Stimulated activated CD4-positive, alpha-beta T cell treated with anti-CD3 and anti-CD28 coated beads, Interleukin-1b, Interleukin-23, amount 100 ng/mL, for 48 hours (primary cell): ENCODE measurements around the gene ARFIP1.
"Not testable (repeated sequence)": the region's sequence is repeated elsewhere in the genome, so short reads cannot be mapped to it uniquely, and the experiment has no call there.

ENCODE experiments used
- DNase-seq: peaks from one replicate; pipeline ENCODE4 v3.0.0-alpha.2; 2020

Gene ARFIP1

DNA sequence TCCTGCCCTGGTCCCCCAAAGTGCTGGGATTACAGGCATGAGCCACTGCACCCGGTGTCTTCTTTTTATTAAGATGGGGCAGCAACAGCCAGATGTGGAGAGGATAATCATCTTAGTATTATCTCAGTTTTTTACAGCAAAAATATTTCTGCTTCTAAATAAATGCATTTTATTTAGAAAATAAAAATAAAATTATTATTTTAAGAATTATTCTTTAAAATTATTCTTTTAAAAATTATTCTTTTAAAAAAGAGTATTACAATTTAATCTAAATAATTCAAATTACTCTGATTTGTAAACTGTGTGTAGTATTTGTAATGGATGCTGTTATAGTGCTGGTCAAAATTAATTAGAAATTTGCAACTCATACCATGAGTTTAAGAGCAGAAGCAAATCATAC is 67.6 kb downstream of the ARFIP1 start:
- DNase-seq = no peak

DNA sequence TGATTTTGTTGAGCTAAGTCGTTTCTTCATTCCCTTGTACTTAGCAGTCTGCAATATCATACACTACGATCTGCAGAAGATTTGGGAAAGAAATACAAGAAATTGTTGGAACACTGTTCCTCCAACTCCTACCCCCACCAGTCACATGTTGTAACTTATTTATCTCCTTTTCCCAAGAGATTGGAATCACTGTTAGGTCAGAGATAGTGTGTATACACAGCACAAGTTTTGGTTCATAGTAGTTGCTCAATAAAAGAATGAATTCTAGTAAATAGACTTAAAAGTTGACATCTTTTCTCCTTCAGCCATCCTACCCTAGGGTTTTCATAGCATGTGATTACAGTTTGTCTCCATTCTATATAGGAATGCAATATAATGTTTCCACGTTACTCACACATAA is 68.8 kb downstream of the ARFIP1 start:
- no peak for DNase-seq

DNA sequence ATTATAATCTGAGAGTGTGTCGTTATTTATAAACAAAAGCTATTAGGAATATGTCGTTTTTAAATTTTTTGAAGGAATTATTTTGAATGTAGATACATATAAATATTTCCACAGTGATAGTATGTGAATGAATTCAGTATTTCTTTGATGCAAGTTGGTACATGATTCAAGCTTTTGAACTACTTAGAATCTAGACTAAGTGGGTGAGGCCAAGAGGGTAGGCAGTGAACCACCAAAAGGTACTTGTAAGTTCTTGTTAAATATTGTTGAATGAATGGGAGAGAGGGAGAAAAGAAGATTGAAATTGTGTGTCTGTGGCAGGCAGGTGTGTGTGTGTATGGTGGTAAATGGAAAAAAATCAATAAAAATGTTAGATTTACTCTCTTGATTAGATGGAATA is 69.6 kb downstream of the ARFIP1 start:
- no peak for DNase-seq

DNA sequence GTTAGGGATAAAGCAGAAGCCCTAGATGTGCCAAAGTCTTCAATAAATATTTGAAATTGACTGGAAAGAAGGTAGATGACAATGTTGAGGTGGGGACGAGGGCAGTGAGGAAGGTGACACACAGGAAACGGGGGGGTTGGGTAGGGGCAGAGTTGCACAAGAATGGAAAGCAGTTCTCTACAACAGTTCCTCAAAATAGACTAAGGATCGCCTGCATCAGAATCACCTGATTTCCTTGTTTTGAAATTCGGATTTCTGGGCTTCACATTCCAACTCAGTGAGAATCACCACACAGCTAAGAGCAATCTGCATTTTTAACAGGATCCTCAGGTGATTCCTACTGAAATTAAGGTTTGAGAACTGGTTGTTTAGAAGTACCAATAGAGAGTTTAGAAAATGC is 70.6 kb downstream of the ARFIP1 start:
- DNase-seq = peak; percentile 24

DNA sequence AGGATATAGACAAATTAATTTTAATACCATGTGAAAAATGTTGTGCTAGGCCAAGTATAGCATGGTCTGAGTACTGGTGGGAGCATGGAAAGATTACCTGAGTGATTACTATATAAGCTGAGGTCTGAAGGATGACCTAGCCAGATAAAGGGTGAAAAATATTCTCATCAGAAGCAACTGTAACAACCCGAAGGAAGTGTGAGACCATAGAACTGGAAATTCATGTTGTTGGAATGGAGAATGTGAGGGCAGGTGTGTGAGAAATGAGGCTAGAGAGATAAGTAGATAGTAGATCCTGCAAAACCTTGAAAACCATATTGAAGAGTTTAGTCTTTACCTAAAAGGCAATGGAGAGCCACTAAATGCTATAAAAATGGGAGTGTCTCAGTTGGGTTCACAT is 71.5 kb downstream of the ARFIP1 start:
- no peak for DNase-seq

DNA sequence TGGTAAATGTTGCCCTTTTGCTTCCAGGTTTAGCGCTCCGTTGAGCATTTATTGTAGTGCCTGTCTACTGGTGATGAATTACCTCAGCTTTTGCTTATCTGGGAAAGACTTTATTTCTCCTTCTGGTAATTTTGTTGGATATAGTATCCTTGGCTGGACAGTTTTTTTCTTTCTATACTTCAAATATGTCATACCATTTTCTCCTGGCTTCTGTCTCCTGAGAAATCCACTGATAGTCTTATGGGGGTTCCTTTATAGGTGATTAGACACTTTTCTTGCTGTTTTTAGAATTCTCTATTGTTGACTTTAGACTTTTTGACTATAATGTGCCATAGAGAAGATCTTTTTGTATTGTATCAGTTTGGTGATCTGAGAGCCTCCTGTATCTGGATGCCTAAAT is 73.5 kb downstream of the ARFIP1 start:
- no peak for DNase-seq

DNA sequence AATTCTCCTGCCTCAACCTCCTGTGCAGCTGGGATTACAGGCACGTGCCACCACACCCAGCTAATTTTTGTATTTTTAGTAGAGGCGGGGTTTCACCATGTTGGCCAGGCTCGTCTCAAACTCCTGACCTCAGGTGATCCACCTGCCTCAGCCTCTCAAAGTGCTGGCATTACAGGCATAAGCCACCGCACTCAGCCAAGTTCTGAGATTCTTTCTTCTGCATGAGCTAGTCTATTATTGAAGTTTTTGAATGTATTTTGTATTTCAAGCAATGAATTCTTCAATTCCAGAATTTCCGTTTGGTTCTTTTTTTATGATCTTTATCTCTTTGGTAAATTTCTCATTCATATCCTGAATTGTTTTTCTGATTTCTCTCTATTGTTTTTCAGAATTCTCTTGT is 74.3 kb downstream of the ARFIP1 start:
- not testable (repeated sequence) for DNase-seq

DNA sequence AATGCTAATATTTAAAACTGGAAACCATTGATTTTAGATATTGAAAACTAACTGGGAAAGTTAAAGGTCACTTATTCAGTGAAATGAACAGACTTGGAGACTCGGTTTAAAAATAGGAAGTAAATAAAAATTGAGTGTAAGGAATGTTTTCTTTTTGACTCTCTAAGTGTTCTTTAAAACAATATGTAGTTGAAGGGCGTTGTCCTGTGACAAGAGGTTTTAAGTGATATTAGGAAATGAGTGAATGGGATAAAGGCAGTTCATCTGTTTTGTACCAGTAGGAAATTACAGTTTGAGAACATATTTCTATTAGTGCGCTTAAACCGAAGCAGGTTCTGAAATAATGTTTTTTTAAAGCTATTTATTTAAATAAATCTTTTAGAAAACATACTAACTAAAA is 77.2 kb downstream of the ARFIP1 start:
- DNase-seq = no peak

DNA sequence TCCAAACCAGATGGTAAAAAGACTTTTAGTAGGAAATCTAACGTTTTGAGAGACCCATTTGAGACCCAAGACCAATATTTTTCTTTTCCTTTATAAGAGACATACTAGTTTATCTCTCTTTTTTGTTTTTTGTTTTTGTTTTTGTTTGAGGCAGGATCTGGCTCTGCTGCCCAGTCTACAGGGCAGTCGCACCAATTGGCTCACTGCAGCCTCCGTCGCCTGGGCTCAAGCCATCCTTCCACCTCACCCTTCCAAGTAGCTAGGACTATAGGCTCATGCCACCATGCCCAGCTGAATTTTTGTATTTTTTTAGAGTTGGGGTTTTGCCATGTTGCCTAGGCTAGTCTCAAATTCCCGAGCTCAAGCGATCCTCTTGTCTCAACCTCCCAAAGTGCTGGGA is 79.2 kb downstream of the ARFIP1 start:
- DNase-seq = no peak

DNA sequence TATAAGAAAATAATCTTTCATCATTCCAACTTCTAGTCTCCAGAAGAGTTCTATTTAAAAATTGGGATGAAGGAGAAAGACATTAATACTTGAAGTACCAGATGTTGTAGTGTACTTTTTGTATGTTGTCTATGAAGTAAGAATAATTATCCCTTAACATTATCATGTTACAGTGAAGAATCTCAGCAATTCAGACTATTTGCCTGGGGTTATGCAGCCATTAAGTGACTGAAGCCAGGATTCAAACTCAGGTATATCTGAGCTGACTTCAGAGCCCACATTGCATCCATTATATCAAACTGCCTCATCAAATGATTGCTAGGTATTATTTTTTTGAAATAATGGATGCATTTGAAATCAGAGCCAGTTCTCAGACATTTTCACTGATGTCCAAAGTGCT is 80.3 kb downstream of the ARFIP1 start:
- no peak for DNase-seq

DNA sequence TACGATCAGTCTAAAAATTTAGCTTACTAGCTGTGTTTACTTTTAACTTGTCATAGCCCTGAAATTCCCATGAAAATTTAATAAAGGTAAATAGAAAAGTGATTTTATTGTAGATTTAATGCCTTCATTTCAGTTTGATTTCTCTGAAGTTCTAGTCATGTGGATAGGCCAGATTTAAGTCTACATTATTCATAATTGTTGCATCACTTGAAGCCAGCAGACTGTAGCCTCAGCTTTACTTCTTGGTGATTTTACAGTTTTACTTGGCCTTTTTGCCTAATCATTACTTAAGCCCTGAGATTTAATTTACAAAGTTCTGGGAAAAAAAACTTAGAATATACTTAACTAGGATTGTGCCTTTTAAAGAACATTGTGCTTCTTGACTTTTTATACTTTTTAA is 82.9 kb downstream of the ARFIP1 start:
- no peak for DNase-seq

DNA sequence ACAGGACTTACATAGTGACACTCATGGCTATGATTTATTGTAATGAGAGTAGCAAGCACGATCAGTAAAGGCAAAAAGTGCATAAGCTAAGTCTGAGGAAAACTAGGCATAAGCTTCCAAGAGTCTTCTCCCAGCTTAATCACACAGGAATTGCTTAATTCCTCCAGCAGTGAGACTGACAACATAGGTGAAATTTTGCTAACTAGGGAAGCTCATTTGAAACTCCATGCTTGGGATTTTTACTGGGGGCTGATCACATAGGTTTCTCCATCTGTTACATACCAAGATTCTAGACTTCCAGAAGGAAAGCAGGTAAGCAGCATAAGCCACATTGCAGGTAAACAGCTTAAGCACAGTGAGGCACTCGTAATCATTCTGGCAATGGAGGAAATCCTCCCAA is 84.6 kb downstream of the ARFIP1 start:
- no peak for DNase-seq

DNA sequence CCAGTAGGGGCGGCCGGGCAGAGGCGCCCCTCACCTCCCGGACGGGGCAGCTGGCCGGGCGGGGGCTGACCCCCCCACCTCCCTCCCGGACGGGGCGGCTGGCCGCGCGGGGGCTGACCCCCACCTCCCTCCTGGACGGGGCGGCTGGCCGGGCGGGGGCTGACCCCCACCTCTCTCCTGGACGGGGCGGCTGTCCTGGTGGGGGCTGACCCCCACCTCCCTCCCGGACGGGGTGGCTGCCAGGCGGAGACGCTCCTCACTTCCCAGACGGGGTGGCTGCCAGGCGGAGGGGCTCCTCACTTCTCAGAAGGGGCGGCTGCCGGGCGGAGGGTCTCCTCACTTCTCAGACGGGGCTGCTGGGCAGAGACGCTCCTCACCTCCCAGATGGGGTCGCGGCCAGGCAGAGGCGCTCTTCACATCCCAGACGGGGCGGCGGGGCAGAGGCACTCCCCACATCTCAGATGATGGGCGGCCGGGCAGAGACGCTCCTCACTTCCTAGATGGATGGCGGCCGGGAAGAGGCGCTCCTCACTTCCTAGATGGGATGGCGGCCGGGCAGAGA is 86.8 kb downstream of the ARFIP1 start:
- not testable (repeated sequence) for DNase-seq

DNA sequence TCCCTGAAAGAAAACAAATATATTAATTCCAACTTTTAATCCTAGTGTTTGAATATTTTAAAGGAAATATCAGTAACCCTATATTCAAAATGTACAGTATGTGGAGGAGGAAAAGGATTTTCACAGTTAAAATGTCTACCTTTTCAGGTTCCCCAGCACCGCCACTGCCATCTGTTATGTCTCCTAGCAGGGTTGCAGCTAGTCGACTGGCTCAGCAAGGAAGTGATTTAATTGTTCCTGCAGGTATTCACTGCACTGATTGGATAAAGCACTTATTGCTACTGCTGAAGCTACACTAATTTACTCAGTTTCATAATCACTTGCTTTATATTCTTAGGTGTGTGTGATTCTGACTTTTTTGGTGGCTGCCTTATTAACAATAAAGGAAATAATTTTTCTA is 90.9 kb downstream of the ARFIP1 start:
- no peak for DNase-seq

DNA sequence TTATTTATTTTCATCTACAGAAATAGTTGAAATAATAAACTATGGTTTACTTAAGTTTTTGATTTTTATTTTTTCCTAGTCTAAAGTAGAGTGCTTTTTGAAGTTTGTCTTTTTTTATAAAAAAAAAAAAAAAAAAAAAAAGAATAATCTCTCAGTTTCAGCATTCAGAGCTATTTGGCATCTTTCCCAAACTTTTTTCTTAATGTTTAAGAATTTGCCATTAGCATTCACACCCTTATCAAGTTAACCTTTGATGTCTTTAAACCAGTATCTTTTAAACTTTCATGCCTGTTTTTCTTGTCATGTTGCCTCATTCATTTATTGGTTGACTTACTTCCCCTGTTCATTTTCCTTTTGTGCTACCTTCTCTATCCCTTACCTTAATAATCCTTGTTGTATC is 95.5 kb downstream of the ARFIP1 start:
- no peak for DNase-seq

DNA sequence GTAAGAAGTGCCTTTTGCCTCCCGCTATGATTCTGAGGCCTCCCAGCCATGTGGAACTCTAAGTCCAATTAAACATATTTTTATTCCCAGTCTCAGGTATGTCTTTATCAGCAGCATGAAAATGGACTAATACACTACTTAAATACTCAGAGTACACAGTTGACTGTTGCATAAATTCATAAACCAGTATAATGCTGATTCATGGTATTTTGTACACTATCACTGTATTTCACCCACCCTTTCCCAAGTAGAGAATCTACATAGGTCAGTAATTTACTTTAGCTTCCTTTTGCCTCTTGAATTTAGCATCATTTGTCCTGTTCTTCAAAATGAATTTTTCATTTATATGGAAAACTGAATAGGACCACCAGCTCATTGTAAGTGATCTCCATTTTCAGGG is 98.1 kb downstream of the ARFIP1 start:
- no peak for DNase-seq

DNA sequence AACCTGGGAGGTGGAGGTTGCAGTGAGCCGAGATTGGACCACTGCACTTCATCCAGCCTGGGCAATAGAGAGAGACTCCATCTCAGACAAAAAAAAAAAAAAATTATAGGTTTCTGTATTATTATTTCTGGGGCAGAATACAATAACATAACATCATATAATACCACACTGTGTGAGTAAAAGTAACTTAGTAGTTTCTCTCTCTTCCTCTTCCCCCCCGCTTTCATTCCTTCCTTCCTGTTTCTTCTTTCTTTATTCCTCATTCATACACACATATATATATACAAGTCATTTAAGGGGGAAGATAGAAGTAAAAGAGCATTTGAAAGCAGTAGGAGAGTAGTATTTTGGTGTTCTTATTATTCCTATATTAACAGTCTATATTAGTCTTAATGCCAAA is 100.5 kb downstream of the ARFIP1 start:
- DNase-seq = no peak

DNA sequence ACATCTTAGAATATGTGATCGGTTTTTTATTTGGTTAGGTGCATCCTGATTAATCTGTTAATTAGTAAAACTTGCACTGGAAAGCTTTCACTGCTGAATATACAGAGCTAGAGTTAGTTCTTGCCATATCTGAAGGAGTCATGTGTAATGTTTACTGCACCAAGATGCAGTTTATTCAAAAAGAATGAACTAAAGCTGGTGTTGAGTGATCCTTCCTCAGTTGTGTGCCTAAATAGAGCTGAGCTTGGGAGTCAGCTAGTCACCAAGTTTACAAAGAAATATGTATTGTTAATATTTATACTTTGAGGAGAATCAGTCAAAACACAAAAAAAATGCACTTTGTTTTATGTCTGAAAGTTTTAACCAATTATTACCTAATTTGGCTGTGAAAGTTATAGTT is 102.2 kb downstream of the ARFIP1 start:
- no peak for DNase-seq

DNA sequence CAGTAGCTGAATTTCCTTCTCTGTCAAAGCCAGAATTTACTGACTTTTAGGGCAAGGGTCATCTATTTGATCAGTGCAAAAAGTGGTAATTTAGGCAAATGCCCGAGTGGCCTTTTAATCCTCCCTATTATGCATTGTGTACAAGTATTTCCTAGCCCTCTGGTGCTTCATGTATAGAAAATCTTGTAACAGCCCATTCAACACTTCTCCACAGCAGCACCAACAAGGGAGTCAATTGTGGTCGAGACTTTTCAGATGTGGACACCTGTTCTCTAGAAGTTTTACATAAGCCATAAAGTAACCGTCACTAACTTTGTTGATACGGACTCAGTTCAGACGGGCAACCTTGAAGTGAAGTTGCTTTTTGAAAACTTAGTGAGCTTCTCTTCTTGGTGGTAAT is 105.4 kb downstream of the ARFIP1 start:
- no peak for DNase-seq

DNA sequence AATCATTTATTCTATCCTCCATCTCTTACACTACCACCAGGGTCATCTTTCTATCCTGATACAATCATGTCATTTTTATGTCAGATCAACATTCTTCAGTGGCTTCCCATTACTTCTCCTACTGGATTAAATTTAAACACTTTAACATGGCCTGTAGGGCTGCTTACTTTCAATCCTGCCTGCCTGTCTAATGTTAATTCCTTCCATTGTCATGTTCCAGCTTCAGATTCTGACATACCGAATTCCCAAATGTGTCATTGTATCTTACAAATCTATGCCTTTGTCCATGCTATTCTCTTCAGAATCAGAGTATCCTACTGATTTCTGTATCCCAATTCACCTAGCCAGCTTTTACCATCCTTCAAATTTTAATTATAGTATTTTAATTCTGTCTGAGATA is 106.4 kb downstream of the ARFIP1 start:
- no peak for DNase-seq

DNA sequence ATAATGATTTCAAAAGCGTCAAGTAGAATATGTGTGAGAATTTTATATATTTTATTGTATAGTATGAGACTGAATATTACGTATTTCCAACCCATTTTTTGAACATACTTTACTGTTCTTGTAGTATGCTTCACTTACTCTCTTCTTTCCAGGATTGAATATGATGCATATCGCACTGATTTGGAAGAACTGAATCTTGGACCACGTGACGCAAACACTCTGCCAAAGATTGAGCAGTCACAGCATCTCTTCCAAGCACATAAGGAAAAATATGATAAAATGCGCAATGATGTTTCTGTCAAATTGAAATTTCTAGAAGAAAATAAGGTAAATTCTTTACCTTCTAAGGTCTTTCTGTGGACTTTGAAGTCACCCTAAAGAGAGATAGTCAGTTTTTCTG is 108.2 kb downstream of the ARFIP1 start:
- no peak for DNase-seq

DNA sequence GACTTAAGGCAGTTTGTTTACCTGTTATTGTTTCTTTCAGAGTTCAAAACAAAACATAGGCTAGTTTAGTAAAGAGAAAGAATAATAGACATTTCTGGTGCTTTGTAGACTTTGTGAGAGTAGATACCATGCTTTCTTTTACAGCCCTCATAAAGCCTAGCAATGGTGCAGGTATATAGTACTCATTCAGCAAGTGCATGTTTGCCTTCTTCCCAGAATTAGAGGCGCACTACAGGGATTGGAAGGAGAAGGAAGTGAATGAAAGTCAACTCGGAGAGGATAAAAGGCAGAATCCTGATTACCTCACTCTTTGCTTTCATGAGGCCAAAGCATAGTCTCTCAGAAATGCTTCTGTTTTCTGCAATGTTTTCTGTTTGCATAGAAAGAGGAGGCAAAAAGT is 113.2 kb downstream of the ARFIP1 start:
- no peak for DNase-seq

DNA sequence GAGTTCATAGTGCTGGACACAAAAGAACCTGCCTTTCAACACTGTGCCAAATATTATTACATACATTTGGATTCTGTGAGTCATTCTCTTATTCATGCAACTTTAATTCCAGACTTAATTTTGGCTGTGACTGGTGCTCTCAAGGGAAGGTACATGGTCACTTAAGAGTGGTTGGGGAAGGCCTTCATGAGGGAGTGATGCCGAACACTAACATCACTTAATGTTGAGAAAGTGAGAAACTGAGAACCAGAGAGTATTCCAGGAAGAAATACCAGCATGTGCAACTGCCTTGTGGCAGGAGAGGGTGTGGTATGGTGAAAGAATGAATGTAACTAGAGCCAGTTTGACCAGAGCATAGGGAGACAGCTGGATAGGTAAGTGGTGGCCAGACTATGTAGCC is 114.9 kb downstream of the ARFIP1 start:
- DNase-seq = no peak

DNA sequence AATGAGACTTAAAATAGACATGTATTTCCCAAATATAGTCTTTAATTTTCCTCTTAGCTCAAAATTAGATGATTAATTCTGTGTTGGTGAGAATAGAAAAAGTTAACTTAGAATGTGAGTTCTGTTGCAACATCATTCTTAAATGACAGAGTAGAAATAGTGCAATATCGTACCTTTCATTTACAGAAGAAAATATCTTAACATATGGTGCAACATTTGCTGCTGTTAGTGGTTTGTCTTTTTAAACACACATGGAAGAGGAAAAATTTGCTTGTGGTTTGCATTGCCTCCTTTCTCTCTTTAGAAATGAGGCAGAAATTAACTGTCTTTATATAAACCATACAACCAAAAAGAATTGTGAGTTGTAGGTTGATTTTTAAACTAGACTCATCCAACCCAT is 117.1 kb downstream of the ARFIP1 start:
- no peak for DNase-seq

DNA sequence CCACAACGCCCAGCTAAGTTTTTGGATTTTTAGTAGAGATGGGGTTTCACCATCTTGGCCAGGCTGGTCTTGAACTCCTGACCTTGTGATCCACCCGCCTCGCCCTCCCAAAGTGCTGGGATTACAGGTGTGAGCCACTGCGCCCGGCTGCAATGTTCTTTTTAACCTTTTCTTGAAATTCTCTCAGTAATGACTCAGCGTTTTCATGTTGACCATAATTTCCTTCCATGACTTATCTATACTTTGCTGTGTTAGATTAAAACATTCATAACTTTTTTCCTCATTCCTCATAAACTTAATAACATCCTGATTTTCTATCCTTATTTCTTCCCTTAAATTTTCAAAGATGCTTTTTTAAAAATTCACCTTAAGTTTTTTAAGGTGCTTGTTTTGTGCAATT is 118.4 kb downstream of the ARFIP1 start:
- not testable (repeated sequence) for DNase-seq

DNA sequence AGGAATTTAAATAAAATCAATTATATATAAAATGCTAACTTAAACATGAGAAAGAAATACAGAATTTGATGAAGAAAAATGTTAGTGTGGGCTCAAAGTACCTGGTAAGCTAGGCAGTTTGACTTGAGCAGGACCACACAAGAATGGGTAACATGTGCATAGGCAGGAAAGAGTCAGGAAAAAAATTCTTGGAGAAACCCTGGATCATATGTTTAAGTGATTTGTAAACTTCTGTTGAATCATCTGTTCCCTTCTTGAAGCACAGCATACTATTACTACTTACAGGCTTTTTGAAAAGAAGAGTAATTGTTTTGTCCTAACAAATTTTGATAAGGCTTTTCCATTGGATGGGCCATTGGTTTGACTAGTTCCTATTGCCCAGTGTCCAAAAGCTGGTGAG is 118.9 kb downstream of the ARFIP1 start:
- DNase-seq = no peak
